ENCODE measurements around the gene HNRNPF. TPM values are rescaled to one million over a fixed set of nuclear protein-coding genes. Genes with fewer than 3 reads are reported as not detected.

The HNRNPF gene
- total RNA-seq, 1 experiment from 2014 or later = 333 TPM

GRCh38 chr10:43344051-43344450 is 64.9 kb downstream of the HNRNPF start:
- peak; percentile 16; the same call in 1 of the 2 replicates for ATAC-seq
- POLR2A ChIA-PET = no interaction called here

More at GRCh38 chr10:43344051-43344450, 64.9 kb downstream of the HNRNPF start:
- DNase-seq (ENCODE audit: low read depth, low spot score) = no peak
- Histone ChIP-seq H3K4me1 (ENCODE audit: control insufficient read depth in 1 of 2, insufficient read depth in 2 of 2, low read length in 2 of 2) (peaks cover 16 to 50% of the 10 kb centered on the region in 2 experiments), H3K4me2 (ENCODE audit: low read length) (peak overlapping the region; percentile 47), H3K9ac (ENCODE audit: low read length) (no peak overlapping the region), H2AFZ (ENCODE audit: low read depth, low read length, poor library complexity, severe bottlenecking) (no peak overlapping the region), H3K27me3 (ENCODE audit: insufficient read depth, low read length) (no peaks in the 10 kb centered on the region), H3K36me3 (ENCODE audit: control insufficient read depth in 1 of 2, insufficient read depth in 2 of 2, low read length in 2 of 2) (no peaks in the 10 kb centered on the region), H3K79me2 (ENCODE audit: insufficient read depth, low read length) (no peaks in the 10 kb centered on the region), H4K20me1 (ENCODE audit: insufficient read depth) (no peaks in the 10 kb centered on the region), H3K9me3 (ENCODE audit: control insufficient read depth in 1 of 2, insufficient read depth in 1 of 2, low read depth in 1 of 2, low read length in 2 of 2) (no peaks in the 10 kb centered on the region), H3K4me3 (replicated peaks in 1 of 2; ENCODE audit: low read depth in 1 of 2, low read length in 2 of 2) (no peak overlapping the region), H3K27ac (ENCODE audit: low read depth, low read length) (peak overlapping the region; percentile 10; the same call in 1 of the 2 replicates), H3K9me2 (ENCODE audit: insufficient read depth) (no peaks in the 10 kb centered on the region)
- TF ChIP-seq FOSL1 (IDR thresholded peaks at IDR 0.05; ENCODE audit: low read depth) (peak; percentile 41; the same call in 1 of the 2 replicates), JUND (IDR thresholded peaks at IDR 0.05) (no peak), SRF (IDR thresholded peaks at IDR 0.05; ENCODE audit: low read depth) (no peak), REST (IDR thresholded peaks at IDR 0.05; ENCODE audit: low read depth) (no peak), CBX3 (IDR thresholded peaks at IDR 0.05; ENCODE audit: low read depth) (no peak), EGR1 (IDR thresholded peaks at IDR 0.05; ENCODE audit: low read depth) (no peak), POLR2AphosphoS5 (IDR thresholded peaks at IDR 0.05; ENCODE audit: low read depth, low read length) (no peak), EZH2 (IDR thresholded peaks at IDR 0.05) (no peak), POLR2A (IDR thresholded peaks at IDR 0.05; ENCODE audit: borderline replicate concordance, extremely low read depth, insufficient read depth, insufficient read length) (no peak), ZNF274 (IDR thresholded peaks at IDR 0.05; ENCODE audit: low read depth, low read length) (no peak), YY1 (IDR thresholded peaks at IDR 0.05; ENCODE audit: extremely low read depth, insufficient replicate concordance, low read depth, low read length) (no peak), SP1 (IDR thresholded peaks at IDR 0.05; ENCODE audit: low read depth) (peak; percentile 30; the same call in 1 of the 2 replicates), SIN3A (IDR thresholded peaks at IDR 0.05; ENCODE audit: low read depth) (no peak)
- TF ChIP-seq, protein P1, sequence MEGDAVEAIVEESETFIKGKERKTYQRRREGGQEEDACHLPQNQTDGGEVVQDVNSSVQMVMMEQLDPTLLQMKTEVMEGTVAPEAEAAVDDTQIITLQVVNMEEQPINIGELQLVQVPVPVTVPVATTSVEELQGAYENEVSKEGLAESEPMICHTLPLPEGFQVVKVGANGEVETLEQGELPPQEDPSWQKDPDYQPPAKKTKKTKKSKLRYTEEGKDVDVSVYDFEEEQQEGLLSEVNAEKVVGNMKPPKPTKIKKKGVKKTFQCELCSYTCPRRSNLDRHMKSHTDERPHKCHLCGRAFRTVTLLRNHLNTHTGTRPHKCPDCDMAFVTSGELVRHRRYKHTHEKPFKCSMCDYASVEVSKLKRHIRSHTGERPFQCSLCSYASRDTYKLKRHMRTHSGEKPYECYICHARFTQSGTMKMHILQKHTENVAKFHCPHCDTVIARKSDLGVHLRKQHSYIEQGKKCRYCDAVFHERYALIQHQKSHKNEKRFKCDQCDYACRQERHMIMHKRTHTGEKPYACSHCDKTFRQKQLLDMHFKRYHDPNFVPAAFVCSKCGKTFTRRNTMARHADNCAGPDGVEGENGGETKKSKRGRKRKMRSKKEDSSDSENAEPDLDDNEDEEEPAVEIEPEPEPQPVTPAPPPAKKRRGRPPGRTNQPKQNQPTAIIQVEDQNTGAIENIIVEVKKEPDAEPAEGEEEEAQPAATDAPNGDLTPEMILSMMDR (IDR thresholded peaks at IDR 0.05 in 2 of 3, conservative IDR thresholded peaks at IDR 0.05 in 1 of 3; ENCODE audit: borderline replicate concordance in 1 of 3, insufficient read depth in 1 of 3, low read depth in 2 of 3, low read length in 2 of 3) = no peak
- TF ChIP-seq, protein P2, sequence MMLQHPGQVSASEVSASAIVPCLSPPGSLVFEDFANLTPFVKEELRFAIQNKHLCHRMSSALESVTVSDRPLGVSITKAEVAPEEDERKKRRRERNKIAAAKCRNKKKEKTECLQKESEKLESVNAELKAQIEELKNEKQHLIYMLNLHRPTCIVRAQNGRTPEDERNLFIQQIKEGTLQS (IDR thresholded peaks at IDR 0.05) = no peak
- ChIA-PET RAD21 (ENCODE audit: low non-redundant PET in 1 of 2, low total read pairs in 2 of 2, uncharacterized antibody in 2 of 2, unreplicated experiment in 2 of 2) (interaction anchor here in 1 of 2 experiments (0.5 kb wide), 1 partner anchor 49 kb away, joined by 3 read pairs; no protein-coding TSS in a partner anchor), CTCF (no interaction called here)
- BruUV-seq (replicated peaks) = no TSS peak
- intact Hi-C loops (cut with micrococcal nuclease) = no loop called here
